Right hindlimb (tissue), 1 donor: Measurements from ENCODE around the gene TJP3.

ENCODE experiments used
- DNase-seq: peaks from one replicate; pipeline ENCODE4 v3.0.0-alpha.2; 2018

The TJP3 gene

DNA sequence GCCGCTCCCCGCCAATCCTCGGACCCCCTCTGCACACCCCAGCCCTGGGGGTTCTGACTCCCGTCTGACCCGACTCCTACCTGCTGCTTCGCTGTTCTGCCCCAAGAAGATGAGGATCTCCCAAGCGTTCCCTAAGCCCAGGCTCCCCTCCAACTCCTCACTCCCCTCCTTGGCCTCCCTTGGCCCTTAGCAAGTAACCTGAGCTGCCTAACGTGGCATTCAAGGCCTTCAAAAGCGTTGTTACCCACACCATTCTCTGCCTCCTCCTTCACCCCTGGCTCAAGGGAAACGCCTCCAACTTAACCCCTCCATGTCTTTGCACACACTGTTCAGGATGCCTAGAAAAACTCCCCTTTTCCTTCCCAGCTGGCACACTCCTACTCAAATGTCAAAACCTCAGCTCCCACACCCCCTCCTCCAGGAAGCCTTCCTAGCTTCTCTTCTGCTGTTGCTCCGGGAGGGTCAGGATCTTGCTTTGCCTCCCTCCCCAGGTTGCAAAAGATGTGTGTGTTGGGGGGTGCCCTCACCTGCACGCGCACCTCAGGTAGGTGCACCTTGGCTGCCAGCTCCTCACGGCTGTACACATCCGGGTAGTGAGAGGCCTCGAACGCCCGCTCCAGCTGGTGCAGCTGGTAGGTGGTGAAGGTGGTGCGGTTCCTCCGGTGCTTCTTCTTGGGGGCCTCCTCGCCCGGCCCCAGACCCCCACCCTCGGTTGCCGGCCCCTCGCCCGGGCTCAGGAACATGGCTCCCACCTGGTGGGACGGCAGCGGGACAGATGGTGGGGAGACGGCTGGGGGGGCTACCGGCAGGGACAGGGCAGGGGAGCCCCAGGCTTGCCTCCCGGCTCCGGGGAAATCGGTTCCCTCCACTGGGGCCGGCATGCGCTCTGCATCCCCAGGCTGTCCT is 63.1 kb downstream of the TJP3 start:
- no peak for DNase-seq

GRCh38 chr19:3771906-3772455 is 63.8 kb downstream of the TJP3 start, which contains the start of gene RAX2:
Gene RAX2 (minus strand): TSS chr19:3772228. CDS start chr19:3771742, 486 bp downstream.
- DNase-seq, result no peak

DNA sequence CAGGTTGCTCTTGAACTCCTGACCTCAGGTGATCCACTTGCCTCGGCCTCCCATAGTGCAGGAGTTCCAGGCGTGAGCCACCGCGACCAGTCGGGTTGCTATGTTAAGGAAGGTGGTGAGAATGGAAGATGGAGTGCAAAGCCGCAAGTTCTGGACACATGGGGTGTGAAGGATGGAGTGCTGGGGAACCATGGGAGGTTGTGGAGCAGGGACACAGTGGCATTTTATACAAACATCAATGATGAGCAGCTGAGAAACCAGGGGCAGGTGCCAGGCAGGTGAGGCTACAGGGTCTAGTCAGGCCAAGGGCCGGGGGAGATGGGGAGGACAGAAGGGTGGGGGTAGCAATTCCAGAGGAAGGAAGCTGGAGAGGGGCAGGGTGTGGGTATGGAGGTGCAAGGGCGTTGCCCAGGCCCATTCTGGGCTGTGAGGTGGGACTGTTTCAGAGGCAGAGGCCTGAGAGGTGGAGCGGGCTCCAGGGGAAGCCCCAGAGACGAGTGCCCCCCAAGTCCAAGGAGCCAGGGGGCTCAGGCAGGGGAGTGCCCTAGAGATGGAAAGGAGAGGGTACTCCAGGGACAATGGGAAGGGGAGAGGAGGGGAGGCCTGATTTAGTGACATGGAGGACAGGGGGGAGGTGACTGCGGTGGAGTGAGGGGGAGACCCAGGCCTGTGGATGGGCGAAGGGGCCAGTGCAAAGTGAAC is 65.8 kb downstream of the TJP3 start:
- DNase-seq, result no peak

DNA sequence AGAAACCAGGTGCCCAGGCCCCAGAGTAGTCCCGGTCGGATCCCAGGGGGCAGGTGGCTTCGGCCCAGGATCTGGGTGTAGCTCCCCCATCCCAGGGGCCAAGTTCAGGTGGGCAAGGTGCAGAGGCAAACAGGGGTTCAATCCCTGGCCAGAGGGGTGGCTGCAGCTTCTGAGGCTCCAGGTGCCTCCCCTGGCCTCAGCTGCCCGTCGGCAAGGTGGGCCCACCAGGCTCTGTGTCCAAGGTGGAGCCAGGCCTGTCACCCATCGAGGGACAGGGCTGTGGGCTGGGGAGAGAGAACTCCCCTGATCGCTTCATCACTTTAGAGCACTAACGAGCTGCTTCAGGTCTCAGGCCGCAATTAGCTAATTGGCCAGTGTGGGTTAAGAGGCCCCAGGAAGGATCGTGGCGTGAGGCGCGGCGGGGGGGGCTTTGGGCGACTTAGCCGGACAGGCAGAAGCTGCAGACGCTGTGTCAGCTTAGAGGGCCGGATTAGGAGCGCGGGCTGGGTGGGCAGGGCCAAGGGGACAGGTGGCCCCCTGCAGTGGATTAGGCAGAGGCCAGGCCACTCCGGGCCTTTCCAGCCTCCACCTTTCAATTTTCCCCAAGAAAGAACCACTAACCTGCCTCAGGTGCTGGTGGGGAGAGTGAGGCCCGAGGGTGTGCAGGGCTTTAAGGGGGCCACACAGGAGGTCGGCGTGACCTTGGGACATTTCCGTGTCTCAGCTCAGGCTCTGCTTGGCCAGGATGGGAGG is 66.6 kb downstream of the TJP3 start:
- no peak for DNase-seq

DNA sequence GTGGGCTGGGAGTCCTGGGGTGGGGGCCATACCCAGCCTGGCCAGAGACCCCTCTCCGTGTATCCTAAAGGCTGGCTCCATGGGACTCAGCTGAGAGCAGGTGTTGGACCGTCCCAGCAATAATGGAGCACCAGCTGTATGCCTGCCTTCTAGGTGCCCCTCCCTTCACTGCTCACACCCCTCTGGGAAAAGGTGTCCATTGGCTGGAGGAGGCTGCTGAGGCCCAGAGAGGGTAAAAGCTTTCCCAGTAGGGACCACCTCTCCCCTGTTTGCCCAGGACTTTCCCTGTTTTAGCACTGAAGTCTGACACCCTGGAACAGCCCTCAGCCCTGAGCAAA is 67.2 kb downstream of the TJP3 start:
- no peak for DNase-seq

- DNase-seq, result no peak
Measured at GRCh38 chr19:3775831-3776230, 67.6 kb downstream of the TJP3 start.

DNA sequence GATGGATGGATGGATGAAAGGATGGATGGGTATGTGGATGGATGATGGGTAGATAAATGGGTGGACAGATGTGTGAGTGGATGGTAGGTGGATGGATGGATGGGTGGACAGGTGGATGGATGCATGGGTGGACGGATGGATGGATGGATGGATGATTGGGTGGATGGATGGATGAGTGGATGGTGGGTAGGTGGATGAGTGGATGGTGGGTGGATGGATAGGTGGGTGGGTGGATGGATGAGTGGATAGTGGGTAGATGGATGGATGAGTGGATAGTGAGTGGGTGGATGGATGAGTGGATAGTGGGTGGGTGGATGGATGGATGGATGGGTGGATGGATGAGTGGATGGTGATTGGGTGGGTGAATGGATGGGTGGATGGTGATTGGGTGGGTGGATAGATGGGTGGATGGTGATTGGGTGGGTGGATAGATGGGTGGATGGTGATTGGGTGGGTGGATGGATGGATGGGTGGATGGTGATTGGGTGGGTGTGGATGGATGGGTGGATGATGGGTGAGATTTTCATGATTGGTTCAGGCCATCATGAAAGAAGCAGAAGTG is 68.4 kb downstream of the TJP3 start:
- DNase-seq, result no peak

GRCh38 chr19:3778104-3778867 is 70.1 kb downstream of the TJP3 start:
- DNase-seq, result no peak

DNA sequence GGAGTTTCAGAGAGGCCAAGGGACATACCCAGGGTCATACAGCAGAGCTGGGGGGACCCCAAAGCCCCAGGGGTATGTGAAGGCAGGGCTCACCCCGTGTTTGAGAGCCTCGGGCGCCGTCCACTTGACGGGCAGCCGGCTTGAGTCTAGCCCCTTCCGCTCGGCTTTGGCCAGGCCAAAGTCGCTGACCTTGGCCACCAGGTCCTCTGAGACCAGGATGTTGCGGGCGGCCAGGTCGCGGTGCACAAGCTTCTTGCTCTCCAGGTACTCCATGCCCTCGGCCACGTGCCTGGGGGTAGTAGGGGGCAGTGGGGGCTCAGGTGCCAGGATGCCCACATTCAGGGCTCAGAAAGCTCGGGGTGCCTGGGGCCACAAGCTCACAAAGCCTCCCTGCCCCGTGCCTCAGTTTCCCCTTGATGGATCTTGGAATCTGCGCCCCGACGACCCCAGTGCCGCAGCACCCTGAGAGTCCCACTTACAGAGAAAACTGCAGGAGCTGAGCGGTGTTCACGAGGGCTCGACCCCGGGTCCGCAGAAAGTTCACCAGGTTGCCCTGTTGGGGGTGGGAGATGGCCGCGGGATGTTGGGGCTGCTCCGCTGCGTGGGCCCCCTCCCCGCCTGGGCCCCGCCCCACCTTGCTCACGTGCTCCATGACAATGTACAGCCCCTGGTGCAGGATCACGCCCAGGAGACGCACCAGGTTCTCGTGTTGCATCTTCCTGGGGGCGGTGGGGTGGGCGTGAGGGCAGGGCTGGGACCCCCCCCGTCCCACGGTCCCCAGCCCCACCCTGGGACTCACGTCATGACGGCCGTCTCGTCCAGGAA is 70.9 kb downstream of the TJP3 start:
- no peak for DNase-seq

- DNase-seq, result no peak
Measured at GRCh38 chr19:3780786-3781304, 72.7 kb downstream of the TJP3 start.

- DNase-seq, result no peak
Measured at GRCh38 chr19:3781603-3782002, 73.4 kb downstream of the TJP3 start.

- no peak for DNase-seq
Measured at GRCh38 chr19:3782330-3782729, 74.1 kb downstream of the TJP3 start.

GRCh38 chr19:3782903-3783302 is 74.7 kb downstream of the TJP3 start:
- DNase-seq, result no peak

GRCh38 chr19:3783660-3784584 is 75.7 kb downstream of the TJP3 start:
- DNase-seq, result no peak

- DNase-seq, result no peak
Measured at GRCh38 chr19:3784607-3785450, 76.6 kb downstream of the TJP3 start.

GRCh38 chr19:3785451-3785937 is 77.3 kb downstream of the TJP3 start:
- DNase-seq, result no peak

- no peak for DNase-seq
Measured at GRCh38 chr19:3785938-3786824, 78.0 kb downstream of the TJP3 start, which contains the start of gene MATK. Gene MATK (minus strand): TSS chr19:3786381. CDS start chr19:3785135, 1,246 bp downstream.
